Measurements from ENCODE around the gene NCOA1. TPM values are rescaled to one million over a fixed set of nuclear protein-coding genes. Genes with fewer than 3 reads are reported as not detected.

Gene NCOA1
- total and polyA plus RNA-seq, 10 of the 15 experiments (the other 5 are each of a cell fraction or from before 2014, with no cell fraction given): 1.8 to 35.6 (median 6.1) TPM

GRCh38 chr2:24577481-24577880 lies 86.4 kb downstream of the NCOA1 start (continued):
- TF ChIP-seq USF1 (IDR thresholded peaks at IDR 0.05; ENCODE audit: borderline replicate concordance, extremely low read length, insufficient read depth, low read depth, low read length) (no peak), ZNF592 (IDR thresholded peaks at IDR 0.05) (no peak), SMC3 (IDR thresholded peaks at IDR 0.05; ENCODE audit: borderline replicate concordance, low read length) (no peak), BRCA1 (IDR thresholded peaks at IDR 0.05; ENCODE audit: low read depth, low read length) (no peak), ZNF274 (IDR thresholded peaks at IDR 0.05; ENCODE audit: insufficient read depth, insufficient read length) (no peak), ZNF384 (IDR thresholded peaks at IDR 0.05; ENCODE audit: borderline replicate concordance, low read depth, low read length) (peak; percentile 82), MTA2 (IDR thresholded peaks at IDR 0.05; ENCODE audit: low read depth) (peak; percentile 94), PBX3 (IDR thresholded peaks at IDR 0.05; ENCODE audit: insufficient replicate concordance, low read depth, low read length) (no peak), POLR2AphosphoS5 (IDR thresholded peaks at IDR 0.05; ENCODE audit: low read length) (no peak), CBX5 (IDR thresholded peaks at IDR 0.05; ENCODE audit: low read depth) (0 out of 2 replicates have a peak, but pooled peaks have one; percentile 70), BHLHE40 (IDR thresholded peaks at IDR 0.05; ENCODE audit: borderline replicate concordance in 1 of 2, low read depth in 2 of 2, low read length in 1 of 2) (peak; percentile 50 to 72; a peak in 2 of 4 replicates), PKNOX1 (IDR thresholded peaks at IDR 0.05) (peak; percentile 76), DPF2 (IDR thresholded peaks at IDR 0.05) (peak; percentile 93), HDAC6 (IDR thresholded peaks at IDR 0.05; ENCODE audit: unreplicated experiment) (no peak), IKZF1 (conservative IDR thresholded peaks at IDR 0.05) (peak; percentile 77)
- TF ChIP-seq, protein P1, sequence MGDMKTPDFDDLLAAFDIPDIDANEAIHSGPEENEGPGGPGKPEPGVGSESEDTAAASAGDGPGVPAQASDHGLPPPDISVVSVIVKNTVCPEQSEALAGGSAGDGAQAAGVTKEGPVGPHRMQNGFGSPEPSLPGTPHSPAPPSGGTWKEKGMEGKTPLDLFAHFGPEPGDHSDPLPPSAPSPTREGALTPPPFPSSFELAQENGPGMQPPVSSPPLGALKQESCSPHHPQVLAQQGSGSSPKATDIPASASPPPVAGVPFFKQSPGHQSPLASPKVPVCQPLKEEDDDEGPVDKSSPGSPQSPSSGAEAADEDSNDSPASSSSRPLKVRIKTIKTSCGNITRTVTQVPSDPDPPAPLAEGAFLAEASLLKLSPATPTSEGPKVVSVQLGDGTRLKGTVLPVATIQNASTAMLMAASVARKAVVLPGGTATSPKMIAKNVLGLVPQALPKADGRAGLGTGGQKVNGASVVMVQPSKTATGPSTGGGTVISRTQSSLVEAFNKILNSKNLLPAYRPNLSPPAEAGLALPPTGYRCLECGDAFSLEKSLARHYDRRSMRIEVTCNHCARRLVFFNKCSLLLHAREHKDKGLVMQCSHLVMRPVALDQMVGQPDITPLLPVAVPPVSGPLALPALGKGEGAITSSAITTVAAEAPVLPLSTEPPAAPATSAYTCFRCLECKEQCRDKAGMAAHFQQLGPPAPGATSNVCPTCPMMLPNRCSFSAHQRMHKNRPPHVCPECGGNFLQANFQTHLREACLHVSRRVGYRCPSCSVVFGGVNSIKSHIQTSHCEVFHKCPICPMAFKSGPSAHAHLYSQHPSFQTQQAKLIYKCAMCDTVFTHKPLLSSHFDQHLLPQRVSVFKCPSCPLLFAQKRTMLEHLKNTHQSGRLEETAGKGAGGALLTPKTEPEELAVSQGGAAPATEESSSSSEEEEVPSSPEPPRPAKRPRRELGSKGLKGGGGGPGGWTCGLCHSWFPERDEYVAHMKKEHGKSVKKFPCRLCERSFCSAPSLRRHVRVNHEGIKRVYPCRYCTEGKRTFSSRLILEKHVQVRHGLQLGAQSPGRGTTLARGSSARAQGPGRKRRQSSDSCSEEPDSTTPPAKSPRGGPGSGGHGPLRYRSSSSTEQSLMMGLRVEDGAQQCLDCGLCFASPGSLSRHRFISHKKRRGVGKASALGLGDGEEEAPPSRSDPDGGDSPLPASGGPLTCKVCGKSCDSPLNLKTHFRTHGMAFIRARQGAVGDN (IDR thresholded peaks at IDR 0.05): no peak
- TF ChIP-seq, protein P2, sequence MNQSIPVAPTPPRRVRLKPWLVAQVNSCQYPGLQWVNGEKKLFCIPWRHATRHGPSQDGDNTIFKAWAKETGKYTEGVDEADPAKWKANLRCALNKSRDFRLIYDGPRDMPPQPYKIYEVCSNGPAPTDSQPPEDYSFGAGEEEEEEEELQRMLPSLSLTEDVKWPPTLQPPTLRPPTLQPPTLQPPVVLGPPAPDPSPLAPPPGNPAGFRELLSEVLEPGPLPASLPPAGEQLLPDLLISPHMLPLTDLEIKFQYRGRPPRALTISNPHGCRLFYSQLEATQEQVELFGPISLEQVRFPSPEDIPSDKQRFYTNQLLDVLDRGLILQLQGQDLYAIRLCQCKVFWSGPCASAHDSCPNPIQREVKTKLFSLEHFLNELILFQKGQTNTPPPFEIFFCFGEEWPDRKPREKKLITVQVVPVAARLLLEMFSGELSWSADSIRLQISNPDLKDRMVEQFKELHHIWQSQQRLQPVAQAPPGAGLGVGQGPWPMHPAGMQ (IDR thresholded peaks at IDR 0.05; ENCODE audit: borderline replicate concordance): no peak

All from GM12878 (cell line).